CD8-positive, alpha-beta memory T cell (primary cell): ENCODE data around the gene CADM3. TPM values are rescaled to one million over a fixed set of nuclear protein-coding genes. Genes with fewer than 3 reads are reported as not detected.
A peak's percentile ranks its signal among the peaks of the same experiment; 100 is the strongest.

Experiments
- CTCF ChIA-PET: fragments of 350-600 bp; sonication (Branson Sonifier 250); formaldehyde crosslinking; loops from one replicate; lab custom pipeline; 2021; ENCODE audit warnings: antibody characterized with exemption; lab: Charles Lee
- POLR2A ChIA-PET: fragments of 350-600 bp; sonication (Branson Sonifier 250); formaldehyde crosslinking; loops from one replicate; lab custom pipeline; 2021; ENCODE audit warnings: antibody characterized with exemption; lab: Charles Lee
- DNase-seq, 5 donors: peaks; one replicate each; pipeline versions ENCODE4 v3.0.0 to v3.0.0-alpha.2; 2020 to 2022; ENCODE audit warnings: mixed read lengths in 1 of 5
- H3K27ac ChIP-seq: one replicate; pipeline ENCODE4 v1.7.0; 2013; ENCODE audit warnings: low read depth, mild to moderate bottlenecking, low read length, moderate library complexity
- H3K27me3 ChIP-seq: 2 replicates; pipeline ENCODE4 v1.7.0; 2013; ENCODE audit warnings: low read length, mild to moderate bottlenecking; ENCODE audit not compliant: insufficient read depth, poor library complexity, severe bottlenecking
- H3K36me3 ChIP-seq: 2 replicates; pipeline ENCODE4 v1.7.0; 2013; ENCODE audit warnings: mild to moderate bottlenecking, low read length, moderate library complexity; ENCODE audit not compliant: insufficient read depth
- H3K4me1 ChIP-seq: 2 replicates; pipeline ENCODE4 v1.7.0; 2013; ENCODE audit warnings: mild to moderate bottlenecking, low read length, moderate library complexity; ENCODE audit not compliant: insufficient read depth
- H3K4me3 ChIP-seq: 2 replicates; pipeline ENCODE4 v1.7.0; 2013; ENCODE audit warnings: mild to moderate bottlenecking, low read length
- H3K9me3 ChIP-seq: 2 replicates; pipeline ENCODE4 v1.7.0; 2013; ENCODE audit warnings: mild to moderate bottlenecking, low read length
- H3K27ac Mint-ChIP-seq, 8 donors: one replicate each; pipeline ENCODE4 v1.8.0; 2020 to 2021; ENCODE audit warnings: mixed read lengths in 8 of 8, mild to moderate bottlenecking in 6 of 8, inconsistent platforms in 3 of 8, moderate library complexity in 3 of 8
- H3K27me3 Mint-ChIP-seq, 2 donors: one replicate each; pipeline ENCODE4 v1.8.0; 2020 to 2021; ENCODE audit warnings: mixed read lengths in 2 of 2, mild to moderate bottlenecking in 1 of 2, moderate library complexity in 1 of 2
- H3K36me3 Mint-ChIP-seq, 3 donors: one replicate each; pipeline ENCODE4 v1.8.0; 2020 to 2021; ENCODE audit warnings: mixed read lengths in 3 of 3, inconsistent platforms in 1 of 3, mild to moderate bottlenecking in 1 of 3
- H3K4me1 Mint-ChIP-seq, 3 donors: one replicate each; pipeline ENCODE4 v1.8.0; 2020 to 2021; ENCODE audit warnings: mixed read lengths in 3 of 3, inconsistent platforms in 1 of 3, mild to moderate bottlenecking in 1 of 3
- H3K4me3 Mint-ChIP-seq, 7 donors: one replicate each; pipeline ENCODE4 v1.8.0; 2020 to 2021; ENCODE audit warnings: mixed read lengths in 7 of 7, mild to moderate bottlenecking in 6 of 7, moderate library complexity in 4 of 7, inconsistent platforms in 2 of 7
- H3K9me3 Mint-ChIP-seq, 5 donors: one replicate each; pipeline ENCODE4 v1.8.0; 2020 to 2022; ENCODE audit warnings: mixed read lengths in 5 of 5, mild to moderate bottlenecking in 3 of 5, moderate library complexity in 2 of 5, inconsistent platforms in 1 of 5
- polyA plus RNA-seq: library from polyadenylated mRNA; unstranded; fragments of 300-500 nt; fragmentation: Illumina TruSeq; gene quantifications from one replicate; pipeline ENCODE4 v1.2.3, GENCODE V29; 2021
- total RNA-seq, 2 experiments: library from RNA; stranded (reverse); gene quantifications; one replicate each; pipeline ENCODE4 v1.2.3, GENCODE V29; 2021

Gene CADM3
- total and polyA plus RNA-seq, 3 experiments from 2014 or later, result not detected

GRCh38 chr1:159204161-159205141 is 33.0 kb downstream of the CADM3 start, which contains the start of gene ACKR1:
TSS of gene ACKR1 (plus strand) at chr1:159204875. CDS start at chr1:159204960, 85 bp downstream.
- no peaks in the 10 kb centered on the region for H3K27me3 ChIP-seq
- CTCF ChIA-PET, result interaction anchor here (1.1 kb wide), 1 partner anchor 10 kb away, joined by 4 read pairs; no protein-coding TSS in a partner anchor
- Mint-ChIP-seq H3K27me3 (peaks cover 37 to 87% of the 10 kb centered on the region in 2 donors), H3K4me3 (no peak within 1 kb of the TSS), H3K36me3 (no peaks in the 10 kb centered on the region), H3K4me1 (peaks cover 0 to 19% (median 4%) of the 10 kb centered on the region in 3 donors), H3K27ac (peak within 1 kb of the TSS in 1 of 8 donors; percentile 43), H3K9me3 (no peaks in the 10 kb centered on the region)
- no peaks in the 10 kb centered on the region for H3K4me1 ChIP-seq
- H3K27ac ChIP-seq, result no peak within 1 kb of the TSS
- no peaks in the 10 kb centered on the region for H3K9me3 ChIP-seq
- no peaks in the 10 kb centered on the region for H3K36me3 ChIP-seq
- POLR2A ChIA-PET, result no interaction called here
- H3K4me3 ChIP-seq, result no peak within 1 kb of the TSS
- DNase-seq, result no peak

- Mint-ChIP-seq H3K36me3 (no peaks in the 10 kb centered on the region), H3K4me1 (peaks cover 0 to 19% (median 4%) of the 10 kb centered on the region in 3 donors), H3K27me3 (peaks cover 40 to 85% of the 10 kb centered on the region in 2 donors), H3K4me3 (no peak overlapping the region), H3K27ac (peak overlapping the region in 1 of 8 donors; percentile 43), H3K9me3 (no peaks in the 10 kb centered on the region)
- ChIA-PET POLR2A (no interaction called here), CTCF (no interaction called here)
- no peak overlapping the region for H3K27ac ChIP-seq
- no peak for DNase-seq
- H3K4me3 ChIP-seq, result no peak overlapping the region
- no peaks in the 10 kb centered on the region for H3K36me3 ChIP-seq
- H3K27me3 ChIP-seq, result no peaks in the 10 kb centered on the region
- H3K4me1 ChIP-seq, result no peaks in the 10 kb centered on the region
- no peaks in the 10 kb centered on the region for H3K9me3 ChIP-seq
These were observed 33.8 kb downstream of the CADM3 start for GRCh38 chr1:159205225-159205624.

GRCh38 chr1:159206110-159206509 is 34.7 kb downstream of the CADM3 start:
- DNase-seq, result no peak
- H3K4me1 Mint-ChIP-seq, result peaks cover 0 to 13% (median 0%) of the 10 kb centered on the region in 3 donors
- Histone ChIP-seq H3K9me3 (no peaks in the 10 kb centered on the region), H3K27ac (no peak overlapping the region), H3K36me3 (no peaks in the 10 kb centered on the region), H3K27me3 (no peaks in the 10 kb centered on the region), H3K4me1 (no peaks in the 10 kb centered on the region), H3K4me3 (no peak overlapping the region)
- no peak overlapping the region for H3K27ac Mint-ChIP-seq
- H3K4me3 Mint-ChIP-seq, result no peak overlapping the region
- H3K9me3 Mint-ChIP-seq, result no peaks in the 10 kb centered on the region
- no peaks in the 10 kb centered on the region for H3K36me3 Mint-ChIP-seq
- peaks cover 44 to 89% of the 10 kb centered on the region in 2 donors for H3K27me3 Mint-ChIP-seq
- ChIA-PET POLR2A (no interaction called here), CTCF (no interaction called here)

- H3K9me3 Mint-ChIP-seq, result no peaks in the 10 kb centered on the region
- no peak overlapping the region for H3K27ac ChIP-seq
These were observed 35.7 kb downstream of the CADM3 start for GRCh38 chr1:159207080-159207479.

GRCh38 chr1:159207774-159208173 is 36.4 kb downstream of the CADM3 start:
- Histone ChIP-seq H3K4me3 (no peak overlapping the region), H3K27ac (no peak overlapping the region), H3K4me1 (no peaks in the 10 kb centered on the region), H3K27me3 (no peaks in the 10 kb centered on the region), H3K9me3 (no peaks in the 10 kb centered on the region), H3K36me3 (no peaks in the 10 kb centered on the region)
- H3K4me1 Mint-ChIP-seq, result no peaks in the 10 kb centered on the region
- H3K9me3 Mint-ChIP-seq, result no peaks in the 10 kb centered on the region
- H3K4me3 Mint-ChIP-seq, result no peak overlapping the region
- CTCF ChIA-PET, result no interaction called here
- POLR2A ChIA-PET, result no interaction called here
- H3K36me3 Mint-ChIP-seq, result no peaks in the 10 kb centered on the region
- DNase-seq, result no peak
- H3K27me3 Mint-ChIP-seq, result peaks cover 47 to 91% of the 10 kb centered on the region in 2 donors
- H3K27ac Mint-ChIP-seq, result no peak overlapping the region

More at GRCh38 chr1:159207080-159207479, 35.7 kb downstream of the CADM3 start:
- ChIA-PET CTCF (no interaction called here), POLR2A (no interaction called here)
- Histone ChIP-seq H3K4me1 (no peaks in the 10 kb centered on the region), H3K9me3 (no peaks in the 10 kb centered on the region), H3K27me3 (no peaks in the 10 kb centered on the region), H3K36me3 (no peaks in the 10 kb centered on the region), H3K4me3 (no peak overlapping the region)
- Mint-ChIP-seq H3K36me3 (no peaks in the 10 kb centered on the region), H3K4me3 (no peak overlapping the region), H3K27me3 (peaks cover 42 to 91% of the 10 kb centered on the region in 2 donors), H3K4me1 (peaks cover 0 to 5% (median 0%) of the 10 kb centered on the region in 3 donors), H3K27ac (no peak overlapping the region)
- no peak for DNase-seq

GRCh38 chr1:159208175-159208825 is 36.9 kb downstream of the CADM3 start:
- no peaks in the 10 kb centered on the region for H3K27me3 ChIP-seq
- H3K4me3 Mint-ChIP-seq, result no peak overlapping the region
- H3K9me3 Mint-ChIP-seq, result no peaks in the 10 kb centered on the region
- no peaks in the 10 kb centered on the region for H3K4me1 Mint-ChIP-seq
- no peaks in the 10 kb centered on the region for H3K9me3 ChIP-seq
- CTCF ChIA-PET, result no interaction called here
- POLR2A ChIA-PET, result no interaction called here
- H3K36me3 Mint-ChIP-seq, result no peaks in the 10 kb centered on the region
- peaks cover 46 to 88% of the 10 kb centered on the region in 2 donors for H3K27me3 Mint-ChIP-seq
- no peak overlapping the region for H3K27ac ChIP-seq
- DNase-seq, result no peak
- H3K36me3 ChIP-seq, result no peaks in the 10 kb centered on the region
- no peak overlapping the region for H3K27ac Mint-ChIP-seq
- H3K4me1 ChIP-seq, result no peaks in the 10 kb centered on the region
- H3K4me3 ChIP-seq, result no peak overlapping the region

- Mint-ChIP-seq H3K4me3 (no peak overlapping the region), H3K36me3 (no peaks in the 10 kb centered on the region), H3K27me3 (peaks cover 44 to 84% of the 10 kb centered on the region in 2 donors), H3K4me1 (peaks cover 0 to 1% (median 0%) of the 10 kb centered on the region in 3 donors), H3K27ac (no peak overlapping the region), H3K9me3 (no peaks in the 10 kb centered on the region)
- Histone ChIP-seq H3K27me3 (no peaks in the 10 kb centered on the region), H3K9me3 (no peaks in the 10 kb centered on the region), H3K36me3 (no peaks in the 10 kb centered on the region), H3K27ac (no peak overlapping the region), H3K4me3 (no peak overlapping the region), H3K4me1 (no peaks in the 10 kb centered on the region)
- CTCF ChIA-PET, result no interaction called here
- DNase-seq, result no peak
- POLR2A ChIA-PET, result no interaction called here
These were observed 37.6 kb downstream of the CADM3 start for GRCh38 chr1:159209061-159209460.
